Calu3 (cell line): ENCODE measurements around the gene FKBP15. TPM values are rescaled to one million over a fixed set of nuclear protein-coding genes. Genes with fewer than 3 reads are reported as not detected.
A peak's percentile ranks its signal among the peaks of the same experiment; 100 is the strongest.

ENCODE experiments used
- Bru-seq: library from RNA; stranded (reverse); fragments of 400-500 nt; gene quantifications from one replicate; lab custom pipeline; 2021; lab: Mats Ljungman, UMichigan
- BruChase-seq, 2 experiments: library from RNA; stranded (reverse); fragments of 400-500 nt; gene quantifications; one replicate each; lab custom pipeline; 2021; lab: Mats Ljungman, UMichigan
- BruUV-seq: library from RNA; stranded (reverse); fragments of 400-500 nt; replicated peaks from 2 replicates; lab custom pipeline; 2021; lab: Mats Ljungman, UMichigan
- CTCF ChIA-PET: fragments of 300-600 bp; sonication (Branson Sonifier 250); formaldehyde crosslinking; loops from one replicate; lab custom pipeline; 2022; ENCODE audit warnings: antibody characterized with exemption; lab: Charles Lee
- DNase-seq: peaks from one replicate; pipeline ENCODE4 v3.0.0; 2022
- H3K27ac Mint-ChIP-seq: one replicate; pipeline ENCODE4 v1.8.0; 2022; ENCODE audit warnings: mixed read lengths; ENCODE audit not compliant: unreplicated experiment
- H3K27me3 Mint-ChIP-seq: one replicate; pipeline ENCODE4 v1.8.0; 2022; ENCODE audit warnings: mixed read lengths; ENCODE audit not compliant: unreplicated experiment
- H3K36me3 Mint-ChIP-seq: one replicate; pipeline ENCODE4 v1.8.0; 2022; ENCODE audit warnings: mild to moderate bottlenecking, moderate library complexity, mixed read lengths; ENCODE audit not compliant: insufficient read depth, unreplicated experiment
- H3K4me1 Mint-ChIP-seq: one replicate; pipeline ENCODE4 v1.8.0; 2022; ENCODE audit warnings: mild to moderate bottlenecking, low read depth, mixed read lengths; ENCODE audit not compliant: unreplicated experiment
- H3K4me3 Mint-ChIP-seq: one replicate; pipeline ENCODE4 v1.8.0; 2022; ENCODE audit warnings: mild to moderate bottlenecking, low read depth, moderate library complexity, mixed read lengths; ENCODE audit not compliant: unreplicated experiment
- H3K9me3 Mint-ChIP-seq: one replicate; pipeline ENCODE4 v1.8.0; 2022; ENCODE audit warnings: low read depth, mixed read lengths; ENCODE audit not compliant: unreplicated experiment
- intact Hi-C: fragments of 100-400 bp; cut with micrococcal nuclease; formaldehyde crosslinking; loops from one replicate; pipeline ENCODE4 v1.10.0; 2022; ENCODE audit not compliant: unreplicated experiment
- long read RNA-seq: library from polyadenylated mRNA; stranded (forward); transcript quantifications from one replicate; pipeline ENCODE4 v2.0.0, GENCODE V29; 2022
- total RNA-seq: library from RNA; stranded (reverse); gene quantifications from 2 replicates; pipeline ENCODE4 v1.2.3, GENCODE V29; 2022
- TF ChIP-seq, protein P1 (sequence below): fragments of 200-600 bp; IDR thresholded peaks from one replicate; pipeline ENCODE4 v1.8.0; 2022; ENCODE audit warnings: antibody characterized with exemption; ENCODE audit not compliant: unreplicated experiment

The FKBP15 gene, protein sequence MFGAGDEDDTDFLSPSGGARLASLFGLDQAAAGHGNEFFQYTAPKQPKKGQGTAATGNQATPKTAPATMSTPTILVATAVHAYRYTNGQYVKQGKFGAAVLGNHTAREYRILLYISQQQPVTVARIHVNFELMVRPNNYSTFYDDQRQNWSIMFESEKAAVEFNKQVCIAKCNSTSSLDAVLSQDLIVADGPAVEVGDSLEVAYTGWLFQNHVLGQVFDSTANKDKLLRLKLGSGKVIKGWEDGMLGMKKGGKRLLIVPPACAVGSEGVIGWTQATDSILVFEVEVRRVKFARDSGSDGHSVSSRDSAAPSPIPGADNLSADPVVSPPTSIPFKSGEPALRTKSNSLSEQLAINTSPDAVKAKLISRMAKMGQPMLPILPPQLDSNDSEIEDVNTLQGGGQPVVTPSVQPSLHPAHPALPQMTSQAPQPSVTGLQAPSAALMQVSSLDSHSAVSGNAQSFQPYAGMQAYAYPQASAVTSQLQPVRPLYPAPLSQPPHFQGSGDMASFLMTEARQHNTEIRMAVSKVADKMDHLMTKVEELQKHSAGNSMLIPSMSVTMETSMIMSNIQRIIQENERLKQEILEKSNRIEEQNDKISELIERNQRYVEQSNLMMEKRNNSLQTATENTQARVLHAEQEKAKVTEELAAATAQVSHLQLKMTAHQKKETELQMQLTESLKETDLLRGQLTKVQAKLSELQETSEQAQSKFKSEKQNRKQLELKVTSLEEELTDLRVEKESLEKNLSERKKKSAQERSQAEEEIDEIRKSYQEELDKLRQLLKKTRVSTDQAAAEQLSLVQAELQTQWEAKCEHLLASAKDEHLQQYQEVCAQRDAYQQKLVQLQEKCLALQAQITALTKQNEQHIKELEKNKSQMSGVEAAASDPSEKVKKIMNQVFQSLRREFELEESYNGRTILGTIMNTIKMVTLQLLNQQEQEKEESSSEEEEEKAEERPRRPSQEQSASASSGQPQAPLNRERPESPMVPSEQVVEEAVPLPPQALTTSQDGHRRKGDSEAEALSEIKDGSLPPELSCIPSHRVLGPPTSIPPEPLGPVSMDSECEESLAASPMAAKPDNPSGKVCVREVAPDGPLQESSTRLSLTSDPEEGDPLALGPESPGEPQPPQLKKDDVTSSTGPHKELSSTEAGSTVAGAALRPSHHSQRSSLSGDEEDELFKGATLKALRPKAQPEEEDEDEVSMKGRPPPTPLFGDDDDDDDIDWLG
- total RNA-seq (19.2 and 19.3 TPM in 2 replicates), Bru-seq, nascent RNA (percentile 71 among the genes with signal in this experiment), BruChase-seq, experiment 1, labeled RNA remaining after a 6-hour chase (percentile 61 among the genes with signal in this experiment), BruChase-seq, experiment 2, labeled RNA remaining after a 2-hour chase (percentile 58 among the genes with signal in this experiment)
- long read RNA-seq, full-length matches to known transcripts = 2 of 9 reads
- long read RNA-seq, partial matches to known transcripts = 6 of 9 reads
- long read RNA-seq, other reads (novel, unspliced or antisense) = 1 of 9 reads

DNA sequence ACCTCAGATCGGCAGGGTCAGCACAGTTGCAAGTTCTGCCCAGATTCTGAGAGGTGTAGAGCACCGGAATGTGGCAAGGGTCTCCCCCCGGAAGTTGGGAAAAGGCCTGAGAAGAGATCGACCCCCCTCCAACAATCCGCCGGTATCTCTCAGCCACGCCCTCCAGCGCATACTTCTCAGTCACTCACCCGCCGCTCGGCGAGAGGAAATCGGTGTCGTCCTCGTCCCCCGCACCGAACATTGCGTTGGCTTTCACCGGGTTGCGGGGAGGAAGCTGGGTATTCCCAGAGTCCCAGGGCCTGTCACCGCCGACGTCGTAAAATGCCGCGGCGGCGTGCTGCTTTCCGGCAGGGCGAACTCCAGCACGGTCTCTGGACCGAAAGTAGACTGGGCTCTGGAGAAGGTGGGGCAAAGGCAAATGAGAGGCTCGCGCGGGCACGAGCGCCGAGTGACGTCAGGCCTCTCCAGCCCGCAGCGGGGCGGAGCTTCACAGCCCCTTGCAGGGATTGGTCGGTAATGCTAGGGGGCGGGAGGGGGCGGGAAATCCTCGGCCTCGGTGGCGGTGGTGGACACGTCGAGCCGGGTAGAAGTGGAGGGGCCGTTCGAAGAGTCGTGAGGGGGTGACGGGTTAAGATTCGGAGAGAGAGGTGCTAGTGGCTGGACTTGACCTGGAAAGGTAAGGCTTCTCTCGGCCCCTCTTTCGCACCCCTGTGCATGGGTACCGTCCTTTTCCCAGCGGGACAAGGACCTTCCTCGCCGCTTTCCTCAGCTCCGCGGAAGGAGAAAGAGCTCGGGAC lies at the start of gene FKBP15, which contains the start of gene SLC31A1:
Gene FKBP15 (minus strand): TSS at position 275 of the 797 bp plus-strand sequence. CDS start 34 bp downstream, at position 241.
Gene SLC31A1 (plus strand): TSS at position 542 of the 797 bp plus-strand sequence. CDS start 34,605 bp downstream, outside the sequence.
- peak; percentile 92 for DNase-seq
- Mint-ChIP-seq H3K4me3 (peak within 1 kb of the TSS; percentile 92), H3K9me3 (no peaks in the 10 kb centered on the region), H3K27ac (peak within 1 kb of the TSS; percentile 90), H3K4me1 (peaks cover 16% of the 10 kb centered on the region), H3K36me3 (peaks cover 25% of the 10 kb centered on the region), H3K27me3 (no peaks in the 10 kb centered on the region)
- CTCF ChIA-PET = interaction anchor here (1.0 kb wide), 2 partner anchors 304 to 437 kb away, joined by 3 read pairs; no protein-coding TSS in a partner anchor
- BruUV-seq = no TSS peak
- TF ChIP-seq, protein P1, sequence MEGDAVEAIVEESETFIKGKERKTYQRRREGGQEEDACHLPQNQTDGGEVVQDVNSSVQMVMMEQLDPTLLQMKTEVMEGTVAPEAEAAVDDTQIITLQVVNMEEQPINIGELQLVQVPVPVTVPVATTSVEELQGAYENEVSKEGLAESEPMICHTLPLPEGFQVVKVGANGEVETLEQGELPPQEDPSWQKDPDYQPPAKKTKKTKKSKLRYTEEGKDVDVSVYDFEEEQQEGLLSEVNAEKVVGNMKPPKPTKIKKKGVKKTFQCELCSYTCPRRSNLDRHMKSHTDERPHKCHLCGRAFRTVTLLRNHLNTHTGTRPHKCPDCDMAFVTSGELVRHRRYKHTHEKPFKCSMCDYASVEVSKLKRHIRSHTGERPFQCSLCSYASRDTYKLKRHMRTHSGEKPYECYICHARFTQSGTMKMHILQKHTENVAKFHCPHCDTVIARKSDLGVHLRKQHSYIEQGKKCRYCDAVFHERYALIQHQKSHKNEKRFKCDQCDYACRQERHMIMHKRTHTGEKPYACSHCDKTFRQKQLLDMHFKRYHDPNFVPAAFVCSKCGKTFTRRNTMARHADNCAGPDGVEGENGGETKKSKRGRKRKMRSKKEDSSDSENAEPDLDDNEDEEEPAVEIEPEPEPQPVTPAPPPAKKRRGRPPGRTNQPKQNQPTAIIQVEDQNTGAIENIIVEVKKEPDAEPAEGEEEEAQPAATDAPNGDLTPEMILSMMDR = no peak
- intact Hi-C loops = no loop called here

DNA sequence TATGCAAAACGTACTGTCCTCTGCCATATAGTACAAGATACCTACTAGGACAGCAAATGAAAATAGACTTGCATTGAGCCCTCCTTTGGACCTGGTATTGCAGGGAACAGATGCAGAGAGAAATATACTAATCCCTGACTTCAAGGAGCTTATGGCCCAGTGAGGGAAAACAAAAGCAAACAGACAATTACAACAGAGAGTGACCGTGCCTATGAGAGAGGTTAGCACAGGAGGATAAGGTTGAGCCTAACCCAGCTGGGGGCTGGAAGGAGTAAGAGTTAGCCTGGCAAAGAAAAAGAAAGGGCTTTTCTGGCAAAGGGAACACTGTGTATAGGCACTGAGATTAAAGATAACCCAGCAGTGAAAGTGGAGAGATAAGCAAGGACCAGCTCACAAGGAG lies 48.8 kb upstream of the FKBP15 start:
- TF ChIP-seq, protein P1 = no peak
- CTCF ChIA-PET = no interaction called here
- Mint-ChIP-seq H3K4me1 (no peaks in the 10 kb centered on the region), H3K4me3 (no peak overlapping the region), H3K36me3 (no peaks in the 10 kb centered on the region), H3K27me3 (no peaks in the 10 kb centered on the region), H3K27ac (no peak overlapping the region), H3K9me3 (no peaks in the 10 kb centered on the region)
- no TSS peak for BruUV-seq
- no peak for DNase-seq
- intact Hi-C loops = loop anchor here (10.0 kb wide), 2 partner anchors 65 to 315 kb away; no protein-coding TSS in a partner anchor

DNA sequence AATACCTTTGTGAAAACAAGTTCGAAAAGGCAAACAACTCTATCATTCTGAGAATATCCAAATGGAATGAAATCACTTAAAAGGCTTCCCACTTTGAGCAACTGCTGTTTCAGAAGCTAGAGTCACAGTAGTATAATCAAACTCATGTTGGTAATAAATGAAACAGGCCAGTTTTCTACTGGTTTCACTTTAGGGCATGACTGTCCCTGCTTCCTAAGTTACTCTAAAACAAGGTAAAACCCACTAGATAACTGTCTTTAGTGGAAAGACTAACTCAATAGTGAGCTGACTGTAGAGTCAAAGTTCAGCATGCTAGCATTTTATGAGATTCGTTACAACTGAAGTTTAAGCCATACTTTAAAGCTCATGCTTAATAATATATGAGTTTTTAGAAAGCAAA lies 48.3 kb upstream of the FKBP15 start:
- TF ChIP-seq, protein P1 = no peak
- Mint-ChIP-seq H3K4me1 (no peaks in the 10 kb centered on the region), H3K9me3 (no peaks in the 10 kb centered on the region), H3K36me3 (no peaks in the 10 kb centered on the region), H3K4me3 (no peak overlapping the region), H3K27ac (no peak overlapping the region), H3K27me3 (no peaks in the 10 kb centered on the region)
- BruUV-seq = no TSS peak
- intact Hi-C loops = loop anchor here (10.0 kb wide), 1 partner anchor 65 kb away; no protein-coding TSS in a partner anchor
- CTCF ChIA-PET = no interaction called here
- DNase-seq = no peak
